Activated T-helper 1 cell treated with anti-CD3 and anti-CD28 coated beads, Interleukin-12 subunit alpha, Interleukin-12 subunit beta, Interleukin-2, Interleukin-4 antibody, amounts not matched to agents 30 ng/mL and 10 ng/mL and 1 ng/mL, durations not matched to agents 14 hours and 24 hours and 36 hours (primary cell): ENCODE measurements around the gene TMTC2. TPM values are rescaled to one million over a fixed set of nuclear protein-coding genes. Genes with fewer than 3 reads are reported as not detected.

Source experiments
- DNase-seq: peaks from one replicate; pipeline ENCODE4 v3.0.0; 2021; ENCODE audit warnings: low spot score
- H3K27ac Mint-ChIP-seq: one replicate; pipeline ENCODE4 v1.8.0; 2021; ENCODE audit warnings: mild to moderate bottlenecking, mixed read lengths
- H3K27me3 Mint-ChIP-seq: one replicate; pipeline ENCODE4 v1.8.0; 2022; ENCODE audit warnings: mild to moderate bottlenecking, moderate library complexity, mixed read lengths; ENCODE audit not compliant: insufficient read depth
- H3K36me3 Mint-ChIP-seq: one replicate; pipeline ENCODE4 v1.8.0; 2021; ENCODE audit warnings: low read depth, mixed read lengths
- H3K4me1 Mint-ChIP-seq: one replicate; pipeline ENCODE4 v1.8.0; 2021; ENCODE audit warnings: low read depth, mixed read lengths
- H3K4me3 Mint-ChIP-seq: one replicate; pipeline ENCODE4 v1.8.0; 2021; ENCODE audit warnings: mild to moderate bottlenecking, moderate library complexity, mixed read lengths
- H3K9me3 Mint-ChIP-seq: one replicate; pipeline ENCODE4 v1.8.0; 2021; ENCODE audit warnings: mixed read lengths
- intact Hi-C: fragments of 100-400 bp; cut with micrococcal nuclease; formaldehyde crosslinking; loops from one replicate; pipeline ENCODE4 v1.15.1; 2024
- total RNA-seq: library from RNA; stranded (reverse); gene quantifications from 2 replicates; pipeline ENCODE4 v1.2.3, GENCODE V29; 2022

TMTC2 gene
- total RNA-seq, 1 donor from 2014 or later = 2.6 TPM

- no peak overlapping the region for H3K27ac Mint-ChIP-seq
- intact Hi-C loops = no loop called here
- H3K27me3 Mint-ChIP-seq = no peaks in the 10 kb centered on the region
- H3K4me1 Mint-ChIP-seq = no peaks in the 10 kb centered on the region
- no peak overlapping the region for H3K4me3 Mint-ChIP-seq
- DNase-seq = no peak
- no peaks in the 10 kb centered on the region for H3K36me3 Mint-ChIP-seq
- no peaks in the 10 kb centered on the region for H3K9me3 Mint-ChIP-seq
Observed at GRCh38 chr12:82910246-82910893, 223.7 kb downstream of the TMTC2 start.

- Mint-ChIP-seq H3K27me3 (no peaks in the 10 kb centered on the region), H3K4me1 (no peaks in the 10 kb centered on the region), H3K4me3 (no peak overlapping the region), H3K9me3 (no peaks in the 10 kb centered on the region), H3K36me3 (no peaks in the 10 kb centered on the region), H3K27ac (no peak overlapping the region)
- intact Hi-C loops = no loop called here
- DNase-seq = no peak
Observed at GRCh38 chr12:82912406-82912805, 225.7 kb downstream of the TMTC2 start.

GRCh38 chr12:82919388-82920054 lies 232.8 kb downstream of the TMTC2 start:
- Mint-ChIP-seq H3K4me1 (no peaks in the 10 kb centered on the region), H3K27me3 (no peaks in the 10 kb centered on the region), H3K27ac (no peak overlapping the region), H3K36me3 (no peaks in the 10 kb centered on the region), H3K9me3 (no peaks in the 10 kb centered on the region), H3K4me3 (no peak overlapping the region)
- DNase-seq = no peak
- intact Hi-C loops = no loop called here

- Mint-ChIP-seq H3K9me3 (no peaks in the 10 kb centered on the region), H3K4me1 (no peaks in the 10 kb centered on the region), H3K4me3 (no peak overlapping the region), H3K36me3 (no peaks in the 10 kb centered on the region), H3K27me3 (no peaks in the 10 kb centered on the region), H3K27ac (no peak overlapping the region)
- DNase-seq = no peak
- intact Hi-C loops = no loop called here
Observed at GRCh38 chr12:82923935-82924334, 237.2 kb downstream of the TMTC2 start.

GRCh38 chr12:82926630-82927029 lies 239.9 kb downstream of the TMTC2 start:
- H3K27me3 Mint-ChIP-seq = no peaks in the 10 kb centered on the region
- intact Hi-C loops = no loop called here
- no peak overlapping the region for H3K27ac Mint-ChIP-seq
- H3K9me3 Mint-ChIP-seq = no peaks in the 10 kb centered on the region
- DNase-seq = no peak
- no peaks in the 10 kb centered on the region for H3K4me1 Mint-ChIP-seq
- no peaks in the 10 kb centered on the region for H3K36me3 Mint-ChIP-seq
- no peak overlapping the region for H3K4me3 Mint-ChIP-seq

GRCh38 chr12:82930301-82930700 lies 243.6 kb downstream of the TMTC2 start:
- Mint-ChIP-seq H3K4me1 (no peaks in the 10 kb centered on the region), H3K27me3 (no peaks in the 10 kb centered on the region), H3K4me3 (no peak overlapping the region), H3K36me3 (no peaks in the 10 kb centered on the region), H3K9me3 (no peaks in the 10 kb centered on the region), H3K27ac (no peak overlapping the region)
- intact Hi-C loops = no loop called here
- no peak for DNase-seq

GRCh38 chr12:82931349-82932116 lies 244.8 kb downstream of the TMTC2 start:
- no peaks in the 10 kb centered on the region for H3K4me1 Mint-ChIP-seq
- no peak overlapping the region for H3K4me3 Mint-ChIP-seq
- H3K9me3 Mint-ChIP-seq = no peaks in the 10 kb centered on the region
- H3K36me3 Mint-ChIP-seq = no peaks in the 10 kb centered on the region
- no peaks in the 10 kb centered on the region for H3K27me3 Mint-ChIP-seq
- no peak for DNase-seq
- H3K27ac Mint-ChIP-seq = no peak overlapping the region
- intact Hi-C loops = no loop called here

- no peak overlapping the region for H3K4me3 Mint-ChIP-seq
- intact Hi-C loops = no loop called here
- no peaks in the 10 kb centered on the region for H3K27me3 Mint-ChIP-seq
- H3K36me3 Mint-ChIP-seq = no peaks in the 10 kb centered on the region
- H3K4me1 Mint-ChIP-seq = no peaks in the 10 kb centered on the region
- H3K9me3 Mint-ChIP-seq = no peaks in the 10 kb centered on the region
- DNase-seq = no peak
- H3K27ac Mint-ChIP-seq = no peak overlapping the region
Observed at GRCh38 chr12:82937151-82937550, 250.4 kb downstream of the TMTC2 start.

GRCh38 chr12:82942521-82942920 lies 255.8 kb downstream of the TMTC2 start:
- no peak overlapping the region for H3K27ac Mint-ChIP-seq
- H3K36me3 Mint-ChIP-seq = no peaks in the 10 kb centered on the region
- no peaks in the 10 kb centered on the region for H3K4me1 Mint-ChIP-seq
- no peaks in the 10 kb centered on the region for H3K27me3 Mint-ChIP-seq
- no peak for DNase-seq
- H3K9me3 Mint-ChIP-seq = no peaks in the 10 kb centered on the region
- intact Hi-C loops = no loop called here
- H3K4me3 Mint-ChIP-seq = no peak overlapping the region

- DNase-seq = no peak
- no peak overlapping the region for H3K27ac Mint-ChIP-seq
- H3K9me3 Mint-ChIP-seq = no peaks in the 10 kb centered on the region
- no peak overlapping the region for H3K4me3 Mint-ChIP-seq
- no peaks in the 10 kb centered on the region for H3K27me3 Mint-ChIP-seq
- no peaks in the 10 kb centered on the region for H3K36me3 Mint-ChIP-seq
- no peaks in the 10 kb centered on the region for H3K4me1 Mint-ChIP-seq
- intact Hi-C loops = no loop called here
Observed at GRCh38 chr12:82942991-82943401, 256.3 kb downstream of the TMTC2 start.

GRCh38 chr12:82948491-82948890 lies 261.8 kb downstream of the TMTC2 start:
- no peaks in the 10 kb centered on the region for H3K36me3 Mint-ChIP-seq
- H3K27ac Mint-ChIP-seq = no peak overlapping the region
- no peak for DNase-seq
- H3K4me1 Mint-ChIP-seq = no peaks in the 10 kb centered on the region
- H3K9me3 Mint-ChIP-seq = no peaks in the 10 kb centered on the region
- H3K4me3 Mint-ChIP-seq = no peak overlapping the region
- intact Hi-C loops = no loop called here
- no peaks in the 10 kb centered on the region for H3K27me3 Mint-ChIP-seq

GRCh38 chr12:82950356-82950755 lies 263.6 kb downstream of the TMTC2 start:
- intact Hi-C loops = no loop called here
- Mint-ChIP-seq H3K27ac (no peak overlapping the region), H3K27me3 (no peaks in the 10 kb centered on the region), H3K9me3 (no peaks in the 10 kb centered on the region), H3K4me1 (no peaks in the 10 kb centered on the region), H3K36me3 (no peaks in the 10 kb centered on the region), H3K4me3 (no peak overlapping the region)
- no peak for DNase-seq

- Mint-ChIP-seq H3K36me3 (no peaks in the 10 kb centered on the region), H3K27me3 (no peaks in the 10 kb centered on the region), H3K9me3 (no peaks in the 10 kb centered on the region), H3K4me1 (no peaks in the 10 kb centered on the region), H3K27ac (no peak overlapping the region), H3K4me3 (no peak overlapping the region)
- intact Hi-C loops = no loop called here
- no peak for DNase-seq
Observed at GRCh38 chr12:82952946-82953345, 266.2 kb downstream of the TMTC2 start.
